Vagina (tissue), 2 donors: Measurements from ENCODE around the gene ADGRV1.

ENCODE experiments used
- CTCF ChIP-seq, 3 experiments: fragments of 450-650 bp in 2 of 3; fragments of 200-600 bp in 1 of 3; sonication (generic) in 1 of 3; IDR thresholded peaks; one replicate each; pipeline ENCODE4 v1.5.1; 2017 to 2019; ENCODE audit warnings: antibody characterized with exemption in 3 of 3, mild to moderate bottlenecking in 2 of 3, moderate library complexity in 2 of 3
- POLR2AphosphoS5 ChIP-seq, 2 donors: sonication (generic); formaldehyde crosslinking; IDR thresholded peaks; one replicate each; pipeline ENCODE4 v1.9.0; 2017; ENCODE audit warnings: antibody characterized with exemption in 2 of 2, mild to moderate bottlenecking in 2 of 2, low read depth in 1 of 2; ENCODE audit not compliant: insufficient read depth in 1 of 2

GRCh38 chr5:91132550-91132949 is 574.0 kb downstream of the ADGRV1 start:
- TF ChIP-seq POLR2AphosphoS5 (IDR thresholded peaks at IDR 0.05; ENCODE audit: insufficient read depth in 1 of 2, low read depth in 1 of 2): no peak
- TF ChIP-seq CTCF (IDR thresholded peaks at IDR 0.05): no peak
